Endothelial cell of umbilical vein (primary cell): ENCODE measurements around the gene TMEM11. TPM values are rescaled to one million over a fixed set of nuclear protein-coding genes. Genes with fewer than 3 reads are reported as not detected.

Experiments used
- Bru-seq: library from RNA; stranded (reverse); fragments of 400-500 nt; gene quantifications from one replicate; lab custom pipeline; 2021; lab: Mats Ljungman, UMichigan
- BruChase-seq, 2 experiments: library from RNA; stranded (reverse); fragments of 400-500 nt; gene quantifications; one replicate each; lab custom pipeline; 2021; lab: Mats Ljungman, UMichigan
- BruUV-seq: library from RNA; stranded (reverse); fragments of 400-500 nt; replicated peaks from 2 replicates; lab custom pipeline; 2021; lab: Mats Ljungman, UMichigan
- CTCF ChIA-PET: fragments of 300-600, 350-600 bp; sonication (Branson Sonifier 250); formaldehyde crosslinking; loops from one replicate; lab custom pipeline; 2021; ENCODE audit warnings: antibody characterized with exemption, inconsistent platforms; lab: Charles Lee
- POLR2A ChIA-PET: fragments of 300-600, 350-600 bp; sonication (Branson Sonifier 250); formaldehyde crosslinking; loops from one replicate; lab custom pipeline; 2021; ENCODE audit warnings: antibody characterized with exemption, inconsistent platforms; lab: Charles Lee
- DNase-seq: peaks from one replicate; pipeline ENCODE4 v3.0.0-alpha.2; 2011; ENCODE audit warnings: low read depth, low spot score
- FAIRE-seq: peaks from 2 replicates; lab custom pipeline; 2011; peaks lifted over from hg19 to GRCh38; lab: Jason Lieb, UNC
- H2AFZ ChIP-seq: 2 replicates; pipeline ENCODE4 v1.6.0; 2012; ENCODE audit warnings: low read depth, low read length, control low read depth, inconsistent platforms
- H3K27ac ChIP-seq: 2 replicates; pipeline ENCODE4 v1.5.1; 2011; ENCODE audit warnings: low read depth, mild to moderate bottlenecking, control low read depth, low read length, moderate library complexity; ENCODE audit not compliant: insufficient read depth
- H3K27me3 ChIP-seq, 2 experiments: 2 replicates each; pipeline versions ENCODE4 v1.6.0 to v1.6.1; 2011; ENCODE audit warnings: low read length in 2 of 2, mixed read lengths in 1 of 2; ENCODE audit not compliant: control insufficient read depth in 2 of 2, insufficient read depth in 2 of 2
- H3K36me3 ChIP-seq, 2 experiments: 2 replicates in 1 of 2; 3 replicates in 1 of 2; pipeline ENCODE4 v1.5.1; 2011; ENCODE audit warnings: low read length in 2 of 2, mild to moderate bottlenecking in 1 of 2, moderate library complexity in 1 of 2; ENCODE audit not compliant: control insufficient read depth in 2 of 2, insufficient read depth in 2 of 2; ENCODE audit errors: extremely low read depth in 1 of 2
- H3K4me1 ChIP-seq: 3 replicates; pipeline ENCODE4 v1.5.1; 2011; ENCODE audit warnings: mild to moderate bottlenecking, low read length; ENCODE audit not compliant: control insufficient read depth, insufficient read depth; ENCODE audit errors: extremely low read depth
- H3K4me2 ChIP-seq: 2 replicates; pipeline ENCODE4 v1.6.1; 2011; ENCODE audit warnings: low read length, control low read depth, mixed read lengths; ENCODE audit not compliant: insufficient read depth
- H3K4me3 ChIP-seq, 3 experiments: fragments of 200-600 bp in 1 of 3; sonication (generic), shearing (Covaris generic) in 1 of 3; replicated peaks in 1 of 3; 2 replicates each; pipeline ENCODE4 v1.5.1; 2011 to 2016; ENCODE audit warnings: control low read depth in 3 of 3, low read length in 3 of 3, mild to moderate bottlenecking in 2 of 3, inconsistent platforms in 1 of 3, low read depth in 1 of 3, moderate library complexity in 1 of 3; ENCODE audit not compliant: insufficient read depth in 1 of 3
- H3K79me2 ChIP-seq: 2 replicates; pipeline ENCODE4 v1.6.0; 2012; ENCODE audit warnings: low read length, inconsistent platforms; ENCODE audit not compliant: control insufficient read depth, insufficient read depth
- H3K9ac ChIP-seq: replicated peaks from 2 replicates; pipeline ENCODE3; 2011; ENCODE audit warnings: low read length, control low read depth; ENCODE audit not compliant: insufficient read depth; ENCODE audit errors: extremely low read depth
- H3K9me1 ChIP-seq: replicated peaks from 3 replicates; pipeline ENCODE4 v1.6.0; 2011; ENCODE audit warnings: mild to moderate bottlenecking, low read length; ENCODE audit not compliant: control insufficient read depth, insufficient read depth; ENCODE audit errors: extremely low read depth
- H3K9me3 ChIP-seq: replicated peaks from 2 replicates; pipeline ENCODE4 v1.5.1; 2012; ENCODE audit warnings: low read length, inconsistent platforms; ENCODE audit not compliant: control insufficient read depth, insufficient read depth
- H4K20me1 ChIP-seq: replicated peaks from 2 replicates; pipeline ENCODE3; 2011; ENCODE audit warnings: mild to moderate bottlenecking, low read length; ENCODE audit not compliant: control insufficient read depth, insufficient read depth; ENCODE audit errors: extremely low read depth
- CTCF ChIP-seq, 2 donors: IDR thresholded peaks; 1 replicate in 1 of 2; 2 replicates in 1 of 2; pipeline ENCODE4 v1.5.1; 2011; ENCODE audit warnings: low read length in 2 of 2, mild to moderate bottlenecking in 2 of 2, moderate library complexity in 2 of 2, control low read depth in 1 of 2, inconsistent platforms in 1 of 2, low read depth in 1 of 2; ENCODE audit not compliant: insufficient read depth in 1 of 2; ENCODE audit errors: extremely low read depth in 1 of 2
- GATA2 ChIP-seq: IDR thresholded peaks from 2 replicates; pipeline ENCODE4 v1.7.0; 2011; ENCODE audit warnings: low read depth, mild to moderate bottlenecking, moderate library complexity, mixed read lengths, low read length; ENCODE audit not compliant: insufficient read length, insufficient read depth
- MAX ChIP-seq: IDR thresholded peaks from 2 replicates; pipeline ENCODE4 v1.6.1; 2011; ENCODE audit not compliant: insufficient read depth, insufficient read length
- MYC ChIP-seq: IDR thresholded peaks from one replicate; pipeline ENCODE4 v1.6.1; 2011; ENCODE audit warnings: mild to moderate bottlenecking, low read depth, low read length
- POLR2A ChIP-seq: IDR thresholded peaks from 2 replicates; pipeline ENCODE4 v1.6.1; 2012; ENCODE audit warnings: low read depth, mild to moderate bottlenecking, control low read depth, low read length
- POLR2AphosphoS5 ChIP-seq: IDR thresholded peaks from 2 replicates; pipeline ENCODE4 v1.6.1; 2012; ENCODE audit warnings: low read depth, mild to moderate bottlenecking, control low read depth, low read length, moderate library complexity; ENCODE audit not compliant: insufficient read depth
- dilution Hi-C: fragments of 300-500 bp; cut with MboI; formaldehyde crosslinking; loops from one replicate; pipeline ENCODE4 v1.15.0; 2019; ENCODE audit warnings: low sequenced_read_pairs; ENCODE audit not compliant: extremely low pct_ligation_motif_present
- intact Hi-C: fragments of 100-400 bp; cut with micrococcal nuclease; formaldehyde crosslinking; loops from one replicate; pipeline ENCODE4 v1.10.0; 2022
- long read RNA-seq: library from polyadenylated mRNA; stranded (forward); transcript quantifications from one replicate; pipeline ENCODE4 v2.0.0, GENCODE V29; 2021
- polyA minus RNA-seq, 3 experiments: library from RNA; depleted of rRNA, polyadenylated mRNA; stranded (reverse); fragments of >200 nt; gene quantifications; 1 replicate in 1 of 3; 2 replicates in 2 of 3; pipeline ENCODE4 v1.2.3, GENCODE V29; 2011
- polyA plus RNA-seq, 4 experiments: library from polyadenylated mRNA; depleted of rRNA in 3 of 4; stranded (reverse) in 3 of 4; unstranded in 1 of 4; fragments of >200 nt; gene quantifications; 2 replicates each; pipeline versions ENCODE4 v1.2.1 to v1.2.3, GENCODE V29; 2011 to 2012; ENCODE audit warnings: missing spikeins in 1 of 4
- total RNA-seq: library from RNA; stranded (reverse); gene quantifications from 2 replicates; pipeline ENCODE4 v1.2.3, GENCODE V29; 2021

Gene TMEM11
- 27.4 and 28.8 TPM in 2 replicates for total RNA-seq
- 79.9 and 100 TPM in 2 replicates for polyA plus RNA-seq
- polyA plus RNA-seq (2011; cell fraction: cytosol; rRNA removed) = 48.9 and 54.8 TPM in 2 replicates
- 26.8 and 30.3 TPM in 2 replicates for polyA plus RNA-seq (2011; cell fraction: nucleus; rRNA removed)
- 26.8 and 30.3 TPM in 2 replicates for polyA plus RNA-seq (2012)
- 33.9 and 38.2 TPM in 2 replicates for polyA minus RNA-seq
- polyA minus RNA-seq (2011; cell fraction: cytosol; rRNA and poly(A)+ RNA removed) = 47.9 TPM
- polyA minus RNA-seq (2011; cell fraction: nucleus; rRNA and poly(A)+ RNA removed) = 20.1 and 23.7 TPM in 2 replicates
- Bru-seq, nascent RNA = percentile 77 among the genes with signal in this experiment
- percentile 62 among the genes with signal in this experiment for BruChase-seq, experiment 1, labeled RNA remaining after a 6-hour chase
- percentile 65 among the genes with signal in this experiment for BruChase-seq, experiment 2, labeled RNA remaining after a 2-hour chase
- long read RNA-seq, transcript TMEM11-202 (3 exons, 1,246 nt) = minor isoform, 39 of 168 reads
- long read RNA-seq, transcript TMEM11-201 (2 exons, 2,095 nt) = major isoform, 110 of 168 reads
- long read RNA-seq, partial matches to known transcripts = 0 of 168 reads
- long read RNA-seq, other reads (novel, unspliced or antisense) = 16 of 168 reads

GRCh38 chr17:21214015-21214776, at the start of gene TMEM11:
TMEM11 (minus strand) TSS chr17:21214161; CDS start chr17:21214152, 9 bp downstream.
- Histone ChIP-seq H3K9me1 (no peaks in the 10 kb centered on the region), H4K20me1 (no peaks in the 10 kb centered on the region), H3K27me3 (no peaks in the 10 kb centered on the region), H3K9me3 (no peaks in the 10 kb centered on the region), H3K4me3 (peak within 1 kb of the TSS; percentile 73 to 96 (median 96)), H3K4me1 (peaks cover 20% of the 10 kb centered on the region), H3K4me2 (peak within 1 kb of the TSS; percentile 98), H2AFZ (peak within 1 kb of the TSS; percentile 80), H3K79me2 (peaks cover 60% of the 10 kb centered on the region), H3K9ac (peak within 1 kb of the TSS; percentile 96), H3K36me3 (peaks cover 2 to 3% of the 10 kb centered on the region in 2 experiments), H3K27ac (peak within 1 kb of the TSS; percentile 77)
- FAIRE-seq (peak; percentile 88), DNase-seq (peak; percentile 97)
- TF ChIP-seq MYC (no peak), CTCF (IDR thresholded peaks at IDR 0.05; ENCODE audit: extremely low read depth in 1 of 2, insufficient read depth in 1 of 2, low read depth in 1 of 2, low read length in 2 of 2) (peak in 1 of 2 donors; percentile 5), MAX (peak; percentile 12), POLR2AphosphoS5 (peak; percentile 24), GATA2 (no peak), POLR2A (peak; percentile 58)
- TSS peak; percentile 25 for BruUV-seq
- intact Hi-C loops (loop anchor here (1.0 to 10.0 kb wide), 7 partner anchors 39 to 171 kb away; partner anchors contain the start of genes DHRS7B, MAP2K3, NATD1 and USP22), dilution Hi-C loops (no loop called here)
- CTCF ChIA-PET = interaction anchor here (1.0 to 4.5 kb wide), 6 partner anchors 11 to 299 kb away, joined by 3 to 35 read pairs (median 4); no protein-coding TSS in a partner anchor
- POLR2A ChIA-PET = no interaction called here
